Activated CD4-positive, alpha-beta T cell treated with anti-CD3 and anti-CD28 coated beads, Interleukin-2, amount 50 U/mL, for 24 hours (primary cell): ENCODE measurements around the gene TXLNA.

Experiments used
- DNase-seq, 2 donors: peaks; one replicate each; pipeline ENCODE4 v3.0.0-alpha.2; 2020; ENCODE audit warnings: low read depth in 1 of 2, low spot score in 1 of 2

The TXLNA gene

GRCh38 chr1:32208469-32208868, 29.0 kb downstream of the TXLNA start:
- no peak for DNase-seq

DNA sequence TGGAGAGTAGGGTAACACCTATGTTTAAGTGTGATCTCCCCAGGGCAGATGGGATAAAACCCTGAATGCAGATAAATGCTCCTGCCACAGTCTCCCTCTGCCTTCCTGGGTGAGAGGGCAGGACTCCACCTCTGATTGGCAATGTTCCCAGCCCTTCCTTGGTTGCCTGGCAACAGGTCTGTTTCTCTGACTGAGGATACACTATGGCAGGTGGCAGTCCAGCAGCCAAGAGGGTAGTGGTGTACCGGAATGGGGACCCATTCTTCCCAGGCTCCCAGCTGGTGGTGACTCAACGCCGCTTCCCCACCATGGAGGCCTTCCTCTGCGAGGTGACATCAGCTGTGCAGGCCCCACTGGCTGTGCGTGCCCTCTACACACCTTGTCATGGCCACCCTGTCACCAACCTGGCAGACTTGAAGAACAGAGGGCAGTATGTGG, 29.4 kb downstream of the TXLNA start, which contains the start of gene DCDC2B:
Gene DCDC2B (plus strand): TSS at position 199 of the 438 bp plus-strand sequence. CDS start 5 bp downstream, at position 204.
- no peak for DNase-seq

DNA sequence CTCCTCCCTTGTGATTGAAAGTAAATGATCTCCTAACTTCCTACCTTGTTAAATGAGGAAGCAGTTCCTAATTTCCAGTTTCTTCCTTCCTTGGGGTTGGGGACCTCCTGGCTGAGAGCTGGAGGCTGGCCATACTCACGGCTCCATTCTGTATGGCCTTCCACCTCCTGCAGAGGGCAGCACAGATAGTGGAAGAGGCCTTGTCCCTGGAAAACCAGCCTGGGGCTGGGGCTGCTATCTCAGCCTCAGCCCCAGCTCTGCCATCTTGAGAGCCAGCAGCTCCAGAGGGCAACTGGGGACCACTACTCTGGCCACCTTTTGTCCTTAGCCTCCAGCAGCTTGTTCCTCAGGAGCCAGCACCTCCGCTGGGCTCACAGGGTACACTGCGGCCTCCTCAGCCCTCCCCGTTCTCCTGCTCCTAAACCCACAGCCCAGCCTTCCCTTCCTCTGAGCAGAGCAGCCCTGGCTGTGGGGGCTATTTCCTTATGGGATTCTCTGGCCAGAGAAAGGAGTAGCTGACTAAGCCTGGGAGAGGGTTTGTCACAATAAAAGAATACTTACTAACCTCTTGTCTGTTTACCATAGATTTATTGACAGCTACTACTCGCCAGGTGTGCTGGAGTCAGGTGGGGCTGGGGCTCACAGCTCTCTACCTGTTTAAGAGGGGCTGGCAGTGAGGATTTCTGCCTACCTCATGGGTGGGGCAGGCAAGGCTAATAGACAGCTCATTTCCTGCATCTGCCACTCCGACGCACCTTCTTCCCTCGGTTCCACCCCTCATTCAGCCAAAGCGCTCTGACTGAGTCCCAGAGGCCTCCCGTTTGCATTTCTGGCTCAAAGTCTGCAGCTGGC, 36.4 kb downstream of the TXLNA start:
- DNase-seq = peak in 1 of 2 donors; percentile 55

DNA sequence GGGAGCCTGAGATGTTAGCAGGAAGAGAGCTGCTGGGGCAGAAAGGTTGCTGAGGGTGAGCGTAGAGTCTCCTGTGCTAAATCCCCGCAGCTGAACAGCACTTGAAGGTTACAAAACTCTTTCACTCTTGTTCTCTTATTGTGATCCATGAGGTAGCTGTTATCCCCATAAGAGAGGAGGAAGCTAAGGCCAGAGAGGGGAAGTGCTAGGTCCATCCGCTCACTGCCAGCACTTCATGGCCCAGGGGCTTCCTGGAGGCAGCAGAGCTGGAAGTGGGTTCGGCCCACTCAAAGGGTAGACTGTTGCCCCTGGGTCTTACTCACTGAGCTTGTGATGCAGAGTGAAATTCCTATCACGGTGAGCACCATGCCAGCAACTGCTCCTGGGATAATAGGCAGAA, 37.1 kb downstream of the TXLNA start:
- no peak for DNase-seq

DNA sequence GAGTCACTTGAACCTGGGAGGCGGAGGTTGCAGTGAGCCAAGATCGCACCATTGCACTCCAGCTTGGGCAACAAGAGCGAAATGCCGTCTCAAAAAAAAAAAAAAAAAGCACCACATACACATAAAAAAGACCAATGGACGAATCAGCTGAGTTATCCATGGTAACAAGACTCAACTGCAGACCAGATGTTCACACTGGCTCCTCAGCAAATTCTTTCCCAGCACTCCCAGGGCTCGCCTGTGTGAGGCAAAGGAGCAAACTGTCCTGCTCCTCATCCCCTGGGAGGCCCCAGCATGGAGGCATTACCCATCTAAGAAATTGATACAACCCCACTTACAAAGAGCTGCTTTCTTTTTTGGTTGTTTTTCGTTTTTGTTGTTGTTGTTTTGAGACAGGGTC, 39.5 kb downstream of the TXLNA start:
- DNase-seq = no peak

GRCh38 chr1:32220746-32221580, 41.5 kb downstream of the TXLNA start:
- no peak for DNase-seq

DNA sequence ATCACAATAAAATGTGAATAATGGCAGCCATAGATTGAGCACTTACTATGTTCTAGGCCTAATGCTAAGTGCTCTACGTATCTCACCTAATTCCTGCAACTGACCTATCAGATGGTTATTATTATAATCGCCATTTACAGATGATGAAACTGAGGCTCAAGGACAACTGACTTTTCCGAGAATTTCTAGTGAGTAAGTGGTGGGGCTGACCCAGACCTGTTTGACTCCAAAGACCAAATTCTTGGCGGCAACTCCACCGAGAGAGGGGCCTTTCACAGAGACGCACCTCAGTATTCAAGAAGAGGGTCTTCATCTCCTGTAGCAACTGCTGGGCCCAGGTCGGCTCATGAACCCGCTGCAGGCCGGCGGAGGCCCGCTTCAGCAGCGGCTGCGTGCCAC, 42.1 kb downstream of the TXLNA start:
- no peak for DNase-seq

- DNase-seq = peak; percentile 84 to 91
Measured at GRCh38 chr1:32221980-32222755, 42.7 kb downstream of the TXLNA start, which contains the start of the genes EIF3I and TMEM234. TSS of gene EIF3I (plus strand) at chr1:32222407. CDS start at chr1:32222442, 35 bp downstream. TSS of gene TMEM234 (minus strand) at chr1:32222353. CDS start at chr1:32222322, 31 bp downstream.

GRCh38 chr1:32223683-32224082, 44.2 kb downstream of the TXLNA start:
- no peak for DNase-seq

DNA sequence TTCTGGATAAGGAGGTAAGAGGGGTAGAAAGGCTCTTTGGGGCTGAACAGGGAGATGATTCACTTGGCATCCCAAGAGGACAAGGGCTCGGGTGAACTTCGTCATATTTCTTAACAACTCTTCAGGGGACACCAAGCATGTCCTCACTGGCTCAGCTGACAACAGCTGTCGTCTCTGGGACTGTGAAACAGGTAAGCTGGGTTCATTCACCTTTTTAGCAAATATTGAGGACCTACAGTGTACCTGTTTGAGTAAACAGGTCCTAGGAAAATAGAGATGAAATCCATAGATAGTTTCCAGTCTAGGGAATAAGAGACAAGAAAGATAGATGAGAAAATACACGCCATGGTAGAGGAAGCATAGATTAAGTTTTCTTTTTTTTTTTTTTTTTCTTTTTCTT, 44.8 kb downstream of the TXLNA start:
- DNase-seq = no peak

GRCh38 chr1:32228771-32229170, 49.3 kb downstream of the TXLNA start:
- DNase-seq = no peak

DNA sequence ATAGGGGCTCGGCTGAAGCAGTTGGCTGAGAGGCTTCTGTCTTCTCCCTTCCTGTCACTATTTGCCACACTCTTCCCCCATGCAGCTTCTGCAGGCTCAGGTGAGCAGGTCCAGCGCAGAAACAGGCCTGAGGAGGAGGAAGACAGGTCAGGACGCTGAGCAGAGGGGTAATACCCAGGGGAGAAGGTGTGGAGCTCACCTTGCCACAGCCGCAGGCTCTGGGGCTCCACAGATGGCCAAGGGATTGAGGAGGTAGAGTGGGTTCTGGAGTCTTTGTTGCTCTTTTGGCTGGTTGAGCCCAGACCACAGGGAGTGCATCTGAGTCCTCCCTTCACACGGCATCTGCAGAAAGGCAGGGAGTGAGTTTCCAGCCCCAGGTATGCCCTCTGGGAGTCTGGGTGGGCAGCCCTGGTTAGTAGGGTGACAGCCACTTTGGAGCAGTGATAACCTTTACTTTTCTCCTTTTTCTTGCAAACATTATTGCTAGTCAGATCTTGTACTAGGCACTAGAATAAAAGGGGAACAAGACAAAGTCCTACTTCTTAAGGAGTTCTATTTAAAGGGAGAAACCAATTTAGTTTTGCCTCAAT, 52.5 kb downstream of the TXLNA start:
- DNase-seq = no peak

DNA sequence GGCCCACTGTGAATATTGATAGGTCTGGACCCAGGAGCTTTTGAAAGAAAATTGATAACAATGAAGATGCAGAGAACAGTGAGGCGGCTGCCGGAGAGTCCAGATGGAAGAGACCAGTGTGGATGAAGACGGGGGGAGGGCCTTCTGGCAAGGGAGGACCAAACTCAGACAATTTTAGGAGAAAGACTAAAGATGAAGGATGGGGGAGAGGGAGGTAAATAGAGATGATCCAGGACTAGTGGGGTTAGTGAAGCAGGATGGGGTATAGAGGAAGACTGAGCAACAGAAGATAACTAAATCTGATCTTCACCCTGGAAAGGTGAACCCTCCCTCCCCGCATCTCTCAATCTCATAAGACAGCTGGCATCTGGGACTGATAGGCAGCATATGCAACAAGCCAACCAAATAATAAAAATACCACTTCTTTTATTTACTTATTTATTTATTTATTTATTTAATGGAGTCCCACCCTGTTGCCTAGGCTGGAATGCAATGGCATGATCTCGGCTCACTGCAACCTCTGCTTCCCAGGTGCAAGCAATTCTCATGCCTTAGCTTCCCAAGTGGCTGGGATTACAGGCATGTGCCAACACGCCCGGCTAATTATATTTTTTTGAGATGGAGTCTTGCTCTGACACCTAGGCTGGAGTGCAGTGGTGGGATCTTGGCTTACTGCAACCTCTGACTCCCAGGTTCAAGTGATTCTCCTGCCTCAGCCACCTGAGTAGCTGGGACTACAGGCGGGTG, 53.3 kb downstream of the TXLNA start:
- DNase-seq = no peak

DNA sequence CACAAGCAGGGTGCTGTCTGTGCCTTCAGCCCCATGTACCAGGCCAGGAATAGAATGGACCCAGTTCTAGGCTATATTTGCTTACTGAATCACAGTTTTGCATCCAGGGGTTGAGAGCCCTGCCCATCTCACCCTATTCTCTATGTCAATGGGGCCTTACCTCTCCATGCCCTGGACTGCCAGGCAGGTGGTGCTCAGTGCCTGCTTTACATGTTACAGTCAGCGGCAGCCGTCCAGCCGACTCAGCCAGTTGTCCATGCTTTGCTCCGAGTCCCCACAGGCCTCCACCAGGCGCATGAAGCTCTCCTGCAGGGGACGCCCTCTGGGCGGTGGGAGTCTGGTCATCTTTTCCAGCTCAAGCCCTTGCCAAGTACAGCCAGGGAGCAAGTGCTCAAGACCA, 55.3 kb downstream of the TXLNA start:
- DNase-seq = no peak

DNA sequence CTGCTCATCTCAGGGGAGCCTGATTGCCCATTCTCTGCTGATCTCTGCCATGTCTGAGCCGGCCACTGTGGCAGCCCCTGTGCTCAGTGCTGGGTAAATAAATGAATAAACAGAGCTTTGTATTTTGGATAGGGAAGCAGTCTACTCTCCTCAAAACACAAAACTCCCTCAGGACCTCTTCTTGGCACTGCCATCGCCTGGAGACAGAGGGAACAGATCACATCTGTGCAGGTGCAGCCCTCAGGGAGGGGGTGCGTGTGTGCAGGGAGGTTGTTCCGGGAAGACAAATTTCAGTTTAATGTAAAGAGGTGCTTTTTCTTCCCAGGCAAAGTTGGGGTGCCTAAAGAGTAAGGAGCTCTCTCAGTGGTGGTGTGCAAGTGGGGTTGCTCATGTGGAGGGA, 59.9 kb downstream of the TXLNA start:
- DNase-seq = no peak

DNA sequence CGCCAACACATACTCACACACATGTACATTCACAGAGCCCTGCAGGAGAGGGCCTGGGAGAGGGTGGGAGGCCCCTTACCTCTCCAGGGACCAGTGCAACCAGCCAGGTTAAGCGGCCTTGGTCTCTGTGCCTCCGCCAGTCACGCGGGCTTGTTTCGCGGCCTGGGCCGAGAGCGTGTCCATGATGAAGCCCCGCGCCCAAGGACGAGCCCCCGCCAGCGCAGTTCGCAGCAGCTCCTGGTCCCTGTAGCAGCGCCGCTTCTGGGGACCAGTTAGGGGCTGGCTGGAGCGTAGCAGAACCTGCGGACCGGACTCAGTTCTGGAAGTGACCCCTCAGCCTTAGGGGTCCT, 60.3 kb downstream of the TXLNA start:
- DNase-seq = no peak

- no peak for DNase-seq
Measured at GRCh38 chr1:32240140-32240951, 60.9 kb downstream of the TXLNA start.

GRCh38 chr1:32241001-32241763, 61.7 kb downstream of the TXLNA start:
- peak in 1 of 2 donors; percentile 26 for DNase-seq
